GM08714 (cell line): ENCODE measurements around the gene RIMBP2.

Source experiments
- H3K4me3 ChIP-seq: fragments of 200-500 bp; sonication (Bioruptor generic); 2 replicates; pipeline ENCODE4 v1.5.1; 2014; ENCODE audit warnings: mild to moderate bottlenecking, low read length, inconsistent platforms
- ZNF274 ChIP-seq: IDR thresholded peaks from 2 replicates; pipeline ENCODE4 v1.6.1; 2012; ENCODE audit warnings: mild to moderate bottlenecking, low read depth, low read length

RIMBP2 gene

DNA sequence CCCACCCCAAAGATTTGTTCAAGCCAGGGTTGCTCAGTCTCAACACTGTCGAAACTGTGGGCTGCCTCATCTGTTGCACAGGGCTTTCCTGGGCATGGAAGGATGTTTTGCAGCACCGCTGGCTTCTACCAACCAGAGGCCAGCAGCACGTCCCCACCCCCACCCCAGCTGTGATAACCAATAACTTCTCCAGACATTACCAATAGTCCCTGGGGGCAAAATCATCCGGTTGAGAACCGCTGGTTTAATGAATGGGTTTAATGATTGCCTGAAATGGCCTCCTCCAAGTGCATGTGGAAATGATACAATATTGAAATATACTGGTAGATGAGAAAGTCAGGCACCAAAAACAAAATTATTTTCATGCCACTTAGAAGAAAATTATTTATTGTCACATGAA lies 44.5 kb downstream of the RIMBP2 start:
- no peak for TF ChIP-seq ZNF274
- no peak overlapping the region for H3K4me3 ChIP-seq

DNA sequence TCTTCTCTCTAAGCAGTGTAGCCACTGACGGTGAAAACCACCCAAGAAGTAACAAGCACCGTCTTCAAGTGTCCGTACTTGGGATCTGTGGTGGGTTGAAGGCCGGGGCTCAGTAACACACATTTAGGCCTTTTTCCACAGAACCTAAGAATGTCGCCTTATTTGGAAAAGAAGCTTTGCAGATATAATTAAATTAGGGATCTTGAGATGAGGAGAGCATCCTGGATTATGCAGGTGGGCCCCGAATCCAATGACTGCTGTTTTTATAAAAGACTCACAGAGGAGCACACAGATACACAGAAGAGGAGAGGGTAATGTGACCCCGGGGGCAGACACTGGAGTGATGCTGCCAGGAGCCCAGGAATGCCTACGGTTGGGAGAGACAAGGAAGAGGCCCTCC lies 46.3 kb downstream of the RIMBP2 start:
- no peak for TF ChIP-seq ZNF274
- H3K4me3 ChIP-seq = no peak overlapping the region

GRCh38 chr12:130669205-130669557 lies 46.9 kb downstream of the RIMBP2 start:
- no peak overlapping the region for H3K4me3 ChIP-seq
- TF ChIP-seq ZNF274 = no peak

DNA sequence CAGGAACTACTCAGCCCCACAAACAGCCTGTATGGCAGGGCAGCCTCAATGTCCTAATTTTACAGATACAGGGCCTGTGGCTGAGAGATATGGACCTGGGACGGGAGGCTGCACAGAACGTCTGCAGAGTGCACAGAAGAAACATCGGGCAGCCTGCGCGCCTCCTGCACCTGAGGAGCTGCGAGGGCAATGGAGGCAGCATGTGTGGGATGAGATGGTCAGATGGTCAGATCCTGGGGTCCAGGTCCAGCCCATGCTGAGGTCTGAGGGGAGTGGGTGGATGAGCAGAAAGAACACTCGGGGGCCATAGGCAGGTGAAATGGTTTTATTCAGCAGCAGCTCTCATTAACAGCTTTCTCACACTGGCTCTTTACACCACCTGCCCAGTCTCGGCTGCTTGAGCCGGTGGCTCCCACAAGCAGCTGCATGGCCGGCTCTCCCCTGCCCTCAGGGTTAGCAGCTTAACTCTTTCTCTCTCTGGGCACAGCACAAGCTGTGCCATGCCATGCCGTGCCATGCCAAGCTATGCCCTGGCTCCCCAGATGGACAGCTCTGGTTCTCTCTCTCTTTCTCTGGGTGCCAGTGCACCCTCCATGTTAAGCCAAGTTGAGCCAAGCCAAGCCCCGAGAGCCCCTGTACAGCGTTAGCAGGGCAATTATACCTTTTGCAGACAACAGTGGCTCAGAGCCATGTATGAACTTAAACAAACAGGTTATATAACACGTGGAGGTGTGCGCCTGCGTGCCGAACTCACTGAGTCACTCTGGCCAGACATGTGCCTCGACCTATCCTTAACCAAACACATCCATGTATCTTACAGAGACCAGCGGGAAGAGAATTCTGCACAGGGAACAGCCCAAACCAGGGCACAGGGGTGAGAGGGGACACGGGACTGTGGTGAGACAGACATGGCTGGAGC lies 47.6 kb downstream of the RIMBP2 start:
- H3K4me3 ChIP-seq = no peak overlapping the region
- TF ChIP-seq ZNF274 = no peak

- no peak overlapping the region for H3K4me3 ChIP-seq
- no peak for TF ChIP-seq ZNF274
These were observed 48.6 kb downstream of the RIMBP2 start for GRCh38 chr12:130667421-130667960.

- TF ChIP-seq ZNF274 = no peak
- no peak overlapping the region for H3K4me3 ChIP-seq
These were observed 49.5 kb downstream of the RIMBP2 start for GRCh38 chr12:130666645-130667044.

GRCh38 chr12:130665753-130666152 lies 50.3 kb downstream of the RIMBP2 start:
- no peak for TF ChIP-seq ZNF274
- no peak overlapping the region for H3K4me3 ChIP-seq

DNA sequence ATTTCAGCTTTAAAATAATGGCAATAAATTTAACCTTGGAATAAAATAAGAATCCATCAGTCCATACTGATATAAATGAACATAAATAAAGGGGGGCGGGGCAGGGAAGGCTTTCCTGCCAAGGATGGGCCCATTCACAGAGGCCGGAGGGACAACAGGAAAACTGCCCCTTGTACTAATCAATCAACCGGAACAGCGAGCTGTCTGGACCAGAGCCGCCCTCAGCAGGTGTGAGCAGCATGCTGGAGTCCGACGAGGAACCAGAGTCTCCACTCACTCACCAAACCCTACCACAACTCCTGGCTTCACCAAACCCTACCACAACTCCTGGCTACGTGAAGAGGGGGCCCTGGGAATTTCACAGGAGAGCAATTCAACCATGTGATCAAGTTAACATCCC lies 51.3 kb downstream of the RIMBP2 start:
- no peak overlapping the region for H3K4me3 ChIP-seq
- TF ChIP-seq ZNF274 = no peak

- TF ChIP-seq ZNF274 = no peak
- H3K4me3 ChIP-seq = no peak overlapping the region
These were observed 51.8 kb downstream of the RIMBP2 start for GRCh38 chr12:130664252-130664651.

DNA sequence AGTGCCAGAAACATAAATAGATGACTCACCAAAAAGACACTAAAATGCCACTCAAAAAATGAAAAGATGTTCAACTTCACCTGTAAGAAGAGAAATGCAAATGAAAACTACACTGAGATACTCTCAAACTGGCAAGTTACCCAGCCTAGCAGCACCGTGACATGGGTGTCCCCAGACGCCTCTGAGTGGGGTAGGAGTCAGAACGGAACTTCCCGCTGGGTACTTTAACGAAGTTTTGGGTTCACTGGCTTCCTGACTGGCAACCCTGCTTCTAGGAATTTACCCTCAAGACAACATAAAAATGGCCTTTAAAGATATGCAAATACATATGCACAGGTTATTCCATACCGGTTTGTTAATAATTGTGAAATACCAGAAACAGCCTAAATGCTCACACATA lies 52.6 kb downstream of the RIMBP2 start:
- H3K4me3 ChIP-seq = no peak overlapping the region
- no peak for TF ChIP-seq ZNF274

DNA sequence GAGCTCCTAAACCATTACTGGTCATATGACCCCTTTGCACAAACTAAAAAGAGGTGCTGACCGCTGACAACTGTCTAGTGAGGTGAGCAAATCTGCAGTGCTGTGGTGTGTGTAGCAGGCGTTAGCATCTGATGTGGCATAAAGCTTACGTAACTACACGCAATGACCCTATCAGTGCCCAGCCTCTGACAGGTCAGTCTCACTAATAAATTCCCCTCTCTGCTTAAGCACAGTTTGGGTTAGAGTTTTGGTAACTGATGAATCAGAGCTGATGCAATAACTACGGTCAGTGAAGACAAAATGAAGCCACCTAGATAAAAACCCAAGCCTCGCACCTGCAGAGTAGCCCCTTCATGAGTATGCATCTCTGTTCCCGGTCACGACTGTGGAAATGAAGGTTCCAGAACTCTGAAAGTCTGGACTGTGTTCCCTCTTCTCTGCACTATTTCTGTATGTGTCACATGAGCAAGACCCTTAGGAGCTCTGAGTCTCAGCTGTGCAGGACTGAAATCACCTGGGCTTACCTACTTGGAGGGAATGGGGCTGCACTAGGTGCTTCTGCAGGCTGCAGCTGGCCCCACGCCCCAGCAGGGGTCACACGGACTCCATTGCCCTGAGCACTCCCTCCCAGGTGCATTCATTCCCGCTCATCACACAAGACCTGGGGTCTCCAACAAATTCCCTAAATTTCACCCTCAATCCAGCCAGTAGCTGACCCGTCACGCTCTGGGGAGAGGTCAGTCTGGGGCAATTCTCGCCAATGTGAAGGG lies 54.4 kb downstream of the RIMBP2 start:
- no peak for TF ChIP-seq ZNF274
- no peak overlapping the region for H3K4me3 ChIP-seq

DNA sequence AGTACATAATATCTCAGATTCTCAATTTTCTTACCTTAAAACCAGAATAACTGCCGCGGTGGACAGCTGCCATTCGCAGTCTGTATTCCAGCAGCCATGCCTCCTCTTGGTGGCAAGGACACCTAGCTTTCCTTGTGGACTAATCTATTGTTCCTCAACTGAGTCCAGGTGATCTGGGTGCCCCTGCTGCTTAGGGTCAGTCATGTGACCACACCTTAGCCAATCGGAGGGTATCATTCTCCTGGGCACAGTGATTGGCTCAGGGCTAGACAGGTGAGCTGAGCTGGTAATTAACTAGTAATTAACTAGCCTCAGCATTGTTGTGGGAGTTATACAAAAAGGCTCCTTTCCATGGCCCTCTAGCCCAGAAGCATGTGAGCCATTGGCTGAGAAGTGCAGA lies 55.0 kb downstream of the RIMBP2 start:
- no peak overlapping the region for H3K4me3 ChIP-seq
- TF ChIP-seq ZNF274 = no peak

GRCh38 chr12:130658145-130658911 lies 57.8 kb downstream of the RIMBP2 start:
- no peak overlapping the region for H3K4me3 ChIP-seq
- TF ChIP-seq ZNF274 = no peak

GRCh38 chr12:130656411-130656810 lies 59.7 kb downstream of the RIMBP2 start:
- TF ChIP-seq ZNF274 = no peak
- H3K4me3 ChIP-seq = no peak overlapping the region
